GM12872 (cell line): ENCODE results near the gene HEATR3.

ENCODE experiments used
- TF ChIP-seq, protein P1 (sequence below): IDR thresholded peaks from 3 replicates; pipeline ENCODE4 v1.5.1; 2011; ENCODE audit warnings: low read depth, mild to moderate bottlenecking, low read length, moderate library complexity; ENCODE audit not compliant: insufficient read depth

HEATR3 gene

DNA sequence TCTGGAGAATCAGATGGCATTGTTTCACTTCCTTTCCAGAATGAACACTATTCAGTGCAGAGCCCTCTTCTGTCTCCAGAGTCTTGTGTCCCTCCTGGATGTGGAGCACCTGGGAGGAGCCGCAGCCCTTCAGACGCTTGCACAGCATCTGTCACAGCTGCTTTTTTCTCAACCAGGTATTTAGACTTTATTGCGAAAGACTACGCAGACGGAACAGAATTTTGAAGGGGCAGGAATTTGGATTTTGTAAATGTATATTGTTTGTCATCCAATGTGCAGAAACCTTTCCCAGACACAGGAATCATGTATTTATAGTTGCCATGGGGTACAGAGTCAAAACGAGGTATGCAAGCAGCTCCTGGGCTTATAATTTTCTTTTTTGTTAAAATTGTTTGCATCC lies 20.4 kb downstream of the HEATR3 start:
- TF ChIP-seq, protein P1, sequence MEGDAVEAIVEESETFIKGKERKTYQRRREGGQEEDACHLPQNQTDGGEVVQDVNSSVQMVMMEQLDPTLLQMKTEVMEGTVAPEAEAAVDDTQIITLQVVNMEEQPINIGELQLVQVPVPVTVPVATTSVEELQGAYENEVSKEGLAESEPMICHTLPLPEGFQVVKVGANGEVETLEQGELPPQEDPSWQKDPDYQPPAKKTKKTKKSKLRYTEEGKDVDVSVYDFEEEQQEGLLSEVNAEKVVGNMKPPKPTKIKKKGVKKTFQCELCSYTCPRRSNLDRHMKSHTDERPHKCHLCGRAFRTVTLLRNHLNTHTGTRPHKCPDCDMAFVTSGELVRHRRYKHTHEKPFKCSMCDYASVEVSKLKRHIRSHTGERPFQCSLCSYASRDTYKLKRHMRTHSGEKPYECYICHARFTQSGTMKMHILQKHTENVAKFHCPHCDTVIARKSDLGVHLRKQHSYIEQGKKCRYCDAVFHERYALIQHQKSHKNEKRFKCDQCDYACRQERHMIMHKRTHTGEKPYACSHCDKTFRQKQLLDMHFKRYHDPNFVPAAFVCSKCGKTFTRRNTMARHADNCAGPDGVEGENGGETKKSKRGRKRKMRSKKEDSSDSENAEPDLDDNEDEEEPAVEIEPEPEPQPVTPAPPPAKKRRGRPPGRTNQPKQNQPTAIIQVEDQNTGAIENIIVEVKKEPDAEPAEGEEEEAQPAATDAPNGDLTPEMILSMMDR = no peak

DNA sequence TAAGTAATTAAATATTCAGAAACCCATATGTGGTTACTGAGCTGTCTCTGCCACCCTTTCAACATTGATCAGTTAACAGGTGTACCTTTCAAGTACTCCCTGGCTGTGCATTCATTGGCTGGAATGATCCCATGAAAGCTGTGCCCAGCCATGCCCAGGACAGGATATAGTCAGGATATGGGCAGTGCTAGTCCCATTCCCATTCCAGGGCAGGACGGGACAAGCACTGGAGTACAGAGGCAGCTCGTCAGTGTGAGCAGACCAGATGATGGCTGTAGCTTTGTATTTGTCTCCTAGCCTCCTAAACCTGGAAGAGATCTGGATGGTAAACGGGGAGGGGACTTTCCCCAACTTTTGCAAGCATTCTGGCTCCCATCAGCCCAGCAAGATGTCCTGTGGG lies 22.5 kb downstream of the HEATR3 start:
- TF ChIP-seq, protein P1 = no peak

DNA sequence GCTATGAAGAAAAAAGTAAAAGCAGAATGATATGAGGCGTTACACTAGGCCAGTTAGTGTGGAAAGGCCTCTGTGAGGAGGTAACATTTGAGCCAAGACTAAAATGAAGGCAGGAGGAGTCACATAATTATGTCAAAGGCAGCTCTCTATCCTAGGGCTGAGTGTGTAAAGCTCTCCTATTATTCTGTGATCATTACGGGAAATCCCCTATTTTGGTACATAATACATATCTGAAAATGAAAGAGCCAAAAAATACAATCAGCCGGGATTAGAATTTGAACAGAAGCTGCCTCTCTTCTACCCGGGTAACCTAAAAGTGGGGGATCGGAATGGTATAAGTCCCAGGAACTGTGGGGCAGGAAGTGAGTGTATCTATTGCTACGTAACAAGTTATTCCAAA lies 27.1 kb downstream of the HEATR3 start:
- TF ChIP-seq, protein P1 = no peak

DNA sequence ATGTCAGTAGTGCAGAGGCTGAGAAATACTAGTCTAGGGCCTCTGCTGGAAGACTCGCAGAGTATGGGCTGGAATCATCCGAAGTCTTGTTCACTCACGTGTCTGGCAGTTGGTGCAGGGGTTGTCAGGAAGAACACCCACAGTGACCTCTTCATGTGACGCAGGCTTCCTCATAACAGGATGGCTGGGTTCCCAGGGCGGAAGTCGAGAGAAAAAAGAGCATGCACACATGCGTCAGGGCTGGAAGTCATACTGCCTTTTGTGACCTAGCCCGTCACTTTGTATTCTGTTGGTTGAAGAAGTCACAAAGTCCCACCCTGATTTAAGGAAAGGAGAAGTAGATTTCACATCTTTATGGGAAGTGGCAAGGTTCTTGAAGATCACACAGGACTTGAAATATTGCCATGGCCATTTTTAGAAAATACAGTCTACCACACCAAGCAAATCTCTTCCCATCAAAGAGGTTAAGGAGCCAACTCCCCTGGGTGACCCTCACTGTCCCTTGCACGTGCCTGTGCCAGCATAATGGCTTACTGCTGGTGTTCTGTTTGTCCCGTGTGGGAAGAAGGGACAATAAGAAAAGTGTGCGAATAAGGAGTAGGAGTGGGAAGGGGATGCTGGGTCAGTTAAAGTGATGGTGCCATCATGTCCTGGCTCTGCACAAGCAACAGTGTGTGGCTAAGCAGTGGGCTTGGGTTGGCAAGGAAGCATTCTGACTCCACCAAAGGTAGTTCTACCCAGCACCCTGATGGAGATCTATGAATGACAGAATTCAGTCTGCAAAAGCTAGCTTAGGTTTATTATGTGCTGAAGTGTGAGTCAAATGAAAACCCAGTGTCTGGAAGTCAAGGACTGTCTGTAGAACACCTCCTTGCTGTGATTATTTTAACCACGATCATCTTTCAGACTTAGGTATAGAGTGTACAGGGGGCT lies 28.1 kb downstream of the HEATR3 start:
- TF ChIP-seq, protein P1 = no peak

DNA sequence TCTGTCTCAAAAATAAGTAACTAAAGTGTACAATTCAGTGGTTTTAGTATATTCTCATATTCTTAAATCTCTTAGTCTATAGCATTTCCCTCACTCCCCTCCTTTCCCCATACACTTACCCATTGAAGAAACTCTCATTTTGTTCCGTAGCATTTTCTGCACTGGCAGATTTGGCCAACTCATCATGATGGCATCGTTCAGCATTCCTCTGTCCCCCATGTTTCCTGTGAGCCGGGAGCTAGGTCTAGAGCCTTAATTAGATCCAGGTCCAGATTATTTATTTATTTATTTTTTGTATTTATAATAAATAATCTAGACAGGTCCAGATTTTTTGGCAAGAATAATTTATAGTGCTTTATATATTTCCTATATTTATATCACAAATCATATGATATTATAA lies 31.0 kb downstream of the HEATR3 start:
- TF ChIP-seq, protein P1 = no peak

DNA sequence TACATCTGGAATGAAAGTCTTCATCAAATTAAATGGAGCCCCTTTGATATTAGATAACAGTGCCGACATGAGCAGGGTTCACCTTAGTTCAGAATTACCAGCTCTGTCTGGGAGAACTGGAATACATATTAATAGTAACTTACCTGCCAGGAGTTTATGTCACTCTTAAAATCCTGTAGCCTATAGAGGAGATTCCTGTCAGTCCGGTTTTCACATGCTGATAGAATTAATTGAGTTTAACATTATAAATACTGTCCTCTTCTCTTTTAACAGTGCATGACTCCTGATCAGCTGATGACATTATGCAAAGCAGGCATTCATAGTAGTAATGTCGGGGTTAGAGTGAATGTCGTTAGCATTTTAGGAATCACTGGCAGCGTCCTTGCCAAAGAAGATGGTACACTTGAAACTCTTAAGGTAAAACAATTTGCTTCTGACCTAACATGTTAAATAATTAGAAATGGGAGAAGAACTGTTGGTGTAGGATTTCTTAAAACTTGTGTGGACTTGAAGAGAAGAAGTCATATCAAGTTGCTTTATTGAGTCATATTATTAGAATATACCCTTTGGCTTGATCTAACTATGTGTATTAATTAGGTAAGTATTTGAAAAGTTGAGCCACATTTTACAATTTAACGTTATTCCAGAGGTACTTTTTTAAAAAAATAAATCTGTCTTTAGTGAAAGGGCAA lies 34.3 kb downstream of the HEATR3 start:
- TF ChIP-seq, protein P1 = no peak

DNA sequence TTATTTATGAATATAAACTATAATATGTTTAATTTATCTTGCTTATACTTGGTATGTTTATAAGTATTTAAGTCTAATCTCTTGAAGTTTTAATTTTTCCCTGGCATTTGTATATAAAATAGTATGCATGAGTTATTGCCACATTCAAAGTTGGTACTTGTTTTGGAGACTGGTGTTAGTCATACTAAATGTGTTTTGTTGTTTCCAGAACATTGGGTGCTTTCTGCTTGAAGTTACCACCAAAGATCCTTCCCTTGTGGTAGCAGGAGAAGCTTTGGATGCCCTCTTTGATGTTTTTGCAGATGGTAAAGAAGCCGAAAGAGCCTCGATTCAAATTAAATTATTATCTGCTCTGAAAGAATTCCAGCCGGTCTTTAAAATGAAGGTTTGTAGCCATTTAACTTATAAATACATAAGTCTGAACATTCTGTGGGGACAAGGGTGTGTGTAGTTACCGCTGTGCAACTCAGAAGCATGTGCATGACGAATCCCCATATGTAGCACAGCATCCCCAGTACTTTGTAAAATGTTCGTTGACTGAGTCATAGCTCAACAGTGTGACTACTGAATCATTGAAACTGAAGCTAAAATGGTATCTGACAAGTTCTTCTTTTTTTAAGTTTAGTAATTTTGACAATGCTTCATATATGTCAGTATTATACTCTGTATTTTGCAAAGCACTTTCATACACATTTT lies 36.4 kb downstream of the HEATR3 start:
- TF ChIP-seq, protein P1 = no peak
